BLaER1 (cell line): Measurements from ENCODE around the gene SCYGR5.
A peak's percentile ranks its signal among the peaks of the same experiment; 100 is the strongest.
"Not testable (repeated sequence)": the region's sequence is repeated elsewhere in the genome, so short reads cannot be mapped to it uniquely, and the experiment has no call there.

ENCODE experiments used
- H3K27ac ChIP-seq: shearing (Covaris generic); formaldehyde crosslinking; 2 replicates; pipeline ENCODE4 v1.8.1; 2022
- H3K27me3 ChIP-seq: shearing (Covaris generic); formaldehyde crosslinking; 2 replicates; pipeline ENCODE4 v1.8.1; 2022
- H3K36me3 ChIP-seq: shearing (Covaris generic); formaldehyde crosslinking; 2 replicates; pipeline ENCODE4 v1.8.1; 2022
- H3K4me1 ChIP-seq: shearing (Covaris generic); formaldehyde crosslinking; 2 replicates; pipeline ENCODE4 v1.8.1; 2022
- H3K4me2 ChIP-seq: shearing (Covaris generic); formaldehyde crosslinking; 2 replicates; pipeline ENCODE4 v1.8.1; 2022
- H3K4me3 ChIP-seq: shearing (Covaris generic); formaldehyde crosslinking; 2 replicates; pipeline ENCODE4 v1.8.1; 2022
- H3K9ac ChIP-seq: shearing (Covaris generic); formaldehyde crosslinking; 2 replicates; pipeline ENCODE4 v1.8.1; 2022
- H3K9me3 ChIP-seq: shearing (Covaris generic); formaldehyde crosslinking; 2 replicates; pipeline ENCODE4 v1.8.1; 2022
- H4K20me1 ChIP-seq: shearing (Covaris generic); formaldehyde crosslinking; 2 replicates; pipeline ENCODE4 v1.8.1; 2022
- Cebpa-rat ChIP-seq: shearing (Covaris generic); IDR thresholded peaks from 2 replicates; pipeline ENCODE4 v1.8.1; 2022

SCYGR5 gene

DNA sequence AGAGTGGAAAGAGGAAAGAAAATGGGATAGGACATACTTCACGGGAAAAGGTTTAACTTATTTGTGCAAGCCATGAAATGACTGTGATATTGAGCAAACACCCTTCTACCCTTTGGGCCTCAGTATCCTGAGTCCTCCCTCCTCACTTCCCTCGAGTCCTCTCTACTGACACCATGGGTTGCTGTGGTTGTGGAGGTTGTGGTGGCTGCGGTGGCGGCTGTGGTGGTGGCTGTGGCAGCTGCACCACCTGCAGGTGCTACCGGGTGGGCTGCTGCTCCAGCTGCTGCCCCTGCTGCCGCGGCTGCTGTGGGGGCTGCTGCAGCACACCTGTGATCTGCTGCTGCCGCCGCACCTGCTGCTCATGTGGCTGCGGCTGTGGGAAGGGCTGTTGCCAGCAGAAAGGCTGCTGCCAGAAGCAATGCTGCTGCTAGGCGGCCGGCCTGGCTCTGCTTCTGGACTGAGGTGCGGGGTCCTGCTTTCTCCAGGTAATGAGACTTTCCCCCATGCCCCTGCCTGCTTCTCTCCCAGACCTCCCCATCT, at the start of gene SCYGR5:
Gene SCYGR5 (plus strand): TSS at position 174 of the 540 bp plus-strand sequence. CDS start 0 bp downstream, at position 174.
- H3K27ac ChIP-seq, H3K4me1 ChIP-seq, H4K20me1 ChIP-seq, H3K4me2 ChIP-seq, H3K9me3 ChIP-seq, H3K4me3 ChIP-seq, H3K27me3 ChIP-seq, H3K36me3 ChIP-seq, H3K9ac ChIP-seq: not testable (repeated sequence)

DNA sequence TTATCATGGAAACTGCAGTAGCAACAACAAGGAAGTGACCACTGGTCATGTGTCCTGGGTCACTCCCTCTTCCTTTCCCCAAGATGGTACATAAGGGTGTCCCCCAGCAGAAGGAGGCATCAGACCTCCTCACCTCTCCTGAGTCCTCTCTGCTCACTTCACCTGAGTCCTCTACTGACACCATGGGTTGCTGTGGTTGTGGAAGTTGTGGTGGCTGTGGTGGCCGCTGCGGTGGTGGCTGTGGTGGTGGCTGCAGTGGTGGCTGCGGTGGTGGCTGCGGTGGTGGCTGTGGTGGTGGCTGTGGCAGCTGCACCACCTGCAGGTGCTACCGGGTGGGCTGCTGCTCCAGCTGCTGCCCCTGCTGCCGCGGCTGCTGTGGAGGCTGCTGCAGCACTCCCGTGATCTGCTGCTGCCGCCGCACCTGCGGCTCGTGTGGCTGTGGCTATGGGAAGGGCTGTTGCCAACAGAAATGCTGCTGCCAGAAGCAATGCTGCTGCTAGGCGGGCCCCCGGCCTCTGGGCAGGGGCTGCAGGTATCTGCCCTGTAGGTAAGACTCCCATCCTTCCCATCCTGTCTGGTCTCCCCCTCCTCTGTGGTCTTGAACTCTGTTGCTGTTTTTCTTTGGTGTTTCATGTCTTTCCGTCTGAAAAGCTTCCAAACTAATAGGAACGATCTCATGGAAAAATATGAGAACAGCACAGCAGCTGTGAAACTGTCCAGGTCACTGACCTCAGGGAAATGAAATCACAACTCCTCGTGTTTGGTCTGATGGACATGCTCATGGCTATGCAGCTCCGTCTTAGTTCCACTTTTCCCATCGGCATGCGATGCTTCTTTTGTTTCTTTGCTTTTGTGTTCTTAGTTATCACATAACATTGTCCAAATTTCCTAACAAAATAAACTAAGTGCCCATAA, 49.0 kb upstream of the SCYGR5 start, which contains the start of gene SCYGR4:
Gene SCYGR4 (plus strand): TSS at position 183 of the 915 bp plus-strand sequence. CDS start 0 bp downstream, at position 183.
- peak within 1 kb of the TSS; percentile 37; the same call in 1 of the 2 replicates for H3K4me2 ChIP-seq
- no peak within 1 kb of the TSS for H3K9ac ChIP-seq
- H3K36me3 ChIP-seq = no peaks in the 10 kb centered on the region
- TF ChIP-seq Cebpa-rat = no peak
- no peak within 1 kb of the TSS for H3K27ac ChIP-seq
- no peaks in the 10 kb centered on the region for H4K20me1 ChIP-seq
- peaks cover under 1% of the 10 kb centered on the region; the same call in 1 of the 2 replicates for H3K9me3 ChIP-seq
- no peak within 1 kb of the TSS for H3K4me3 ChIP-seq
- H3K27me3 ChIP-seq = no peaks in the 10 kb centered on the region
- H3K4me1 ChIP-seq = peaks cover 12% of the 10 kb centered on the region; the same call in 1 of the 2 replicates

- Histone ChIP-seq H3K4me3 (no peak overlapping the region), H3K27ac (no peak overlapping the region), H3K4me2 (no peak overlapping the region), H4K20me1 (no peaks in the 10 kb centered on the region), H3K27me3 (no peaks in the 10 kb centered on the region), H3K36me3 (no peaks in the 10 kb centered on the region), H3K4me1 (peaks cover 10% of the 10 kb centered on the region; the same call in 1 of the 2 replicates), H3K9me3 (peaks cover 4% of the 10 kb centered on the region; the same call in 1 of the 2 replicates), H3K9ac (no peak overlapping the region)
- TF ChIP-seq Cebpa-rat = no peak
Observed at GRCh38 chr2:227623226-227623625, 43.4 kb upstream of the SCYGR5 start.

GRCh38 chr2:227625420-227625819, 41.2 kb upstream of the SCYGR5 start:
- Histone ChIP-seq H4K20me1 (no peaks in the 10 kb centered on the region), H3K9me3 (peaks cover 4% of the 10 kb centered on the region; the same call in 1 of the 2 replicates), H3K4me3 (no peak overlapping the region), H3K27ac (no peak overlapping the region), H3K36me3 (no peaks in the 10 kb centered on the region), H3K9ac (no peak overlapping the region), H3K4me2 (no peak overlapping the region), H3K27me3 (no peaks in the 10 kb centered on the region), H3K4me1 (no peaks in the 10 kb centered on the region)
- TF ChIP-seq Cebpa-rat = no peak

- Histone ChIP-seq H3K9me3 (peaks cover 4% of the 10 kb centered on the region; the same call in 1 of the 2 replicates), H3K4me1 (no peaks in the 10 kb centered on the region), H3K27ac (no peak overlapping the region), H3K4me2 (no peak overlapping the region), H3K36me3 (no peaks in the 10 kb centered on the region), H3K9ac (no peak overlapping the region), H3K4me3 (no peak overlapping the region), H3K27me3 (no peaks in the 10 kb centered on the region), H4K20me1 (no peaks in the 10 kb centered on the region)
- TF ChIP-seq Cebpa-rat = no peak
Observed at GRCh38 chr2:227626580-227627151, 39.9 kb upstream of the SCYGR5 start.

GRCh38 chr2:227627769-227628168, 38.8 kb upstream of the SCYGR5 start:
- Histone ChIP-seq H3K4me2 (no peak overlapping the region), H3K4me3 (no peak overlapping the region), H3K36me3 (no peaks in the 10 kb centered on the region), H3K27me3 (no peaks in the 10 kb centered on the region), H3K9me3 (peaks cover 2% of the 10 kb centered on the region; the same call in 1 of the 2 replicates), H3K27ac (no peak overlapping the region), H3K9ac (no peak overlapping the region), H4K20me1 (no peaks in the 10 kb centered on the region), H3K4me1 (no peaks in the 10 kb centered on the region)
- no peak for TF ChIP-seq Cebpa-rat

- Histone ChIP-seq H3K9me3 (no peaks in the 10 kb centered on the region), H3K27me3 (no peaks in the 10 kb centered on the region), H3K9ac (no peak overlapping the region), H3K4me1 (no peaks in the 10 kb centered on the region), H3K4me3 (no peak overlapping the region), H3K36me3 (no peaks in the 10 kb centered on the region), H3K27ac (no peak overlapping the region), H4K20me1 (no peaks in the 10 kb centered on the region), H3K4me2 (no peak overlapping the region)
- no peak for TF ChIP-seq Cebpa-rat
Observed at GRCh38 chr2:227629435-227629834, 37.2 kb upstream of the SCYGR5 start.

GRCh38 chr2:227630322-227630721, 36.3 kb upstream of the SCYGR5 start:
- H3K9ac ChIP-seq = no peak overlapping the region

DNA sequence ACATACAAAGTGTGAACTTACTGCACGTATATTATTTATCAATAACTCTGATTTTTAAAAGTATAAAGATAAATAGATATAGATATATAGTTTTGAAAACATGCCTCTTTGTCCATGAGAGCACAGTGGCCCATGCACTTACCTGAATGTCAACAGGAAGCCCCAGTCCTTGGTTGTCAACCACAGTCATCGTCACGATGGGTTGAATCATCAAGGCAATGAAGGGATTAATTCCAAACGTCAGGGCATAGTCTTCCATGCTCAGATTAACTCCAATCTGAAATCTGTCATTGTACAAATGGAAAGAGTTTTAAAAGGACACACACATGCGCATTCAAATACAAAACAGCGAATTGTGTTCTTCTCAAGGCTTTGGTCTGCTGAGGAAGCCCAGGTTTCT, 33.8 kb upstream of the SCYGR5 start:
- no peak overlapping the region for H3K9ac ChIP-seq
- no peak for TF ChIP-seq Cebpa-rat
- H4K20me1 ChIP-seq = no peaks in the 10 kb centered on the region
- H3K4me1 ChIP-seq = no peaks in the 10 kb centered on the region
- no peaks in the 10 kb centered on the region for H3K36me3 ChIP-seq
- no peak overlapping the region for H3K27ac ChIP-seq
- no peaks in the 10 kb centered on the region for H3K9me3 ChIP-seq
- no peak overlapping the region for H3K4me3 ChIP-seq
- H3K4me2 ChIP-seq = no peak overlapping the region
- H3K27me3 ChIP-seq = no peaks in the 10 kb centered on the region

More at GRCh38 chr2:227630322-227630721, 36.3 kb upstream of the SCYGR5 start:
- Histone ChIP-seq H3K36me3 (no peaks in the 10 kb centered on the region), H3K4me2 (no peak overlapping the region), H3K9me3 (no peaks in the 10 kb centered on the region), H4K20me1 (no peaks in the 10 kb centered on the region), H3K27ac (no peak overlapping the region), H3K27me3 (no peaks in the 10 kb centered on the region), H3K4me1 (no peaks in the 10 kb centered on the region), H3K4me3 (no peak overlapping the region)
- no peak for TF ChIP-seq Cebpa-rat

DNA sequence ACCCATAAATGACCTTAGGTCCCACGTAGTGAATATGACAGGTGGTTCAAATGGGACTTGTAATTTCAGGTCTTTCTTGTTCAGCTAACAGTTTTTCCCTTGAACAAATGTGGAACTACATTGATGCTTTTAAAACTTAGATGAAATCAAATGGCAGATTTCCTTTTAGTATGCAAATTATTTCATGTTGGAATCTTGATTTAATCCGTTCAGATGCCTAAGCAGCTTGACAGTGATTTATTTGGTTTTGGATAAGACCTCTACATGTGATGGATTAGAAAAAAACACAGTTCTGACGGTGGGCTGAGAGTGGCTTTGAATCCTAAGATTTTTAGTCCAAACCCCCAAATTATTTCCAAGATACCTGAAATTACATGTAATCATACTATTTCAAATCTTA, 32.4 kb upstream of the SCYGR5 start:
- H3K27me3 ChIP-seq = no peaks in the 10 kb centered on the region
- no peaks in the 10 kb centered on the region for H3K36me3 ChIP-seq
- H3K27ac ChIP-seq = no peak overlapping the region
- H3K9me3 ChIP-seq = no peaks in the 10 kb centered on the region
- H3K9ac ChIP-seq = no peak overlapping the region
- H3K4me2 ChIP-seq = no peak overlapping the region
- H4K20me1 ChIP-seq = no peaks in the 10 kb centered on the region
- no peak for TF ChIP-seq Cebpa-rat
- H3K4me3 ChIP-seq = no peak overlapping the region
- H3K4me1 ChIP-seq = no peaks in the 10 kb centered on the region
